Measurements from ENCODE around the gene DNAJC22.

DNA sequence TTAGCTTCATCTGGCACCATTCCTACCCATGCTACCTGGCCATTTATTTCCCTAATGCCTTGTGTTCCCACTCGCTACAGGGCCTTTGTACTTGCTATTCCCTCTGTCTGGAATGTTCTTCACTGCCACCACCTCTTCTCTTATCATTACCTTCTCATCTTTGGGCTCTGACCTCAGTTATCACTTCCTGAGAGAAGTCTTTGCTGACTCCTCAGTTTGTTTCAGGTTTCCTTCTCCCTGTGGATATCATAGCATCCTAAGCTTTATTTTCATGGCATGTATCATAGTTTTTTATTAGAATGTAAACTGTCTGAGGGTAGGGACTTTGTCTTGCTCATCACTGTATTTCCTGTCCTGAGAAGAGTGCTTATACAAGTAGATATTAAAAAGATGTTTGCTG is 50.3 kb downstream of the DNAJC22 start:
- TF ChIP-seq CTCF (IDR thresholded peaks at IDR 0.05) (no peak), POLR2A (IDR thresholded peaks at IDR 0.05) (no peak)

Data from right lobe of liver (tissue), 4 donors.